Endothelial cell of umbilical vein (primary cell): ENCODE measurements around the gene NEK7. TPM values are rescaled to one million over a fixed set of nuclear protein-coding genes. Genes with fewer than 3 reads are reported as not detected.

Source experiments
- BruUV-seq: library from RNA; stranded (reverse); fragments of 400-500 nt; replicated peaks from 2 replicates; lab custom pipeline; 2021; lab: Mats Ljungman, UMichigan
- CTCF ChIA-PET: fragments of 300-600, 350-600 bp; sonication (Branson Sonifier 250); formaldehyde crosslinking; loops from one replicate; lab custom pipeline; 2021; ENCODE audit warnings: antibody characterized with exemption, inconsistent platforms; lab: Charles Lee
- POLR2A ChIA-PET: fragments of 300-600, 350-600 bp; sonication (Branson Sonifier 250); formaldehyde crosslinking; loops from one replicate; lab custom pipeline; 2021; ENCODE audit warnings: antibody characterized with exemption, inconsistent platforms; lab: Charles Lee
- DNase-seq: peaks from one replicate; pipeline ENCODE4 v3.0.0-alpha.2; 2011; ENCODE audit warnings: low read depth, low spot score
- FAIRE-seq: peaks from 2 replicates; lab custom pipeline; 2011; peaks lifted over from hg19 to GRCh38; lab: Jason Lieb, UNC
- H2AFZ ChIP-seq: 2 replicates; pipeline ENCODE4 v1.6.0; 2012; ENCODE audit warnings: low read depth, low read length, control low read depth, inconsistent platforms
- H3K27ac ChIP-seq: 2 replicates; pipeline ENCODE4 v1.5.1; 2011; ENCODE audit warnings: low read depth, mild to moderate bottlenecking, control low read depth, low read length, moderate library complexity; ENCODE audit not compliant: insufficient read depth
- H3K27me3 ChIP-seq, 2 experiments: 2 replicates each; pipeline versions ENCODE4 v1.6.0 to v1.6.1; 2011; ENCODE audit warnings: low read length in 2 of 2, mixed read lengths in 1 of 2; ENCODE audit not compliant: control insufficient read depth in 2 of 2, insufficient read depth in 2 of 2
- H3K36me3 ChIP-seq, 2 experiments: 2 replicates in 1 of 2; 3 replicates in 1 of 2; pipeline ENCODE4 v1.5.1; 2011; ENCODE audit warnings: low read length in 2 of 2, mild to moderate bottlenecking in 1 of 2, moderate library complexity in 1 of 2; ENCODE audit not compliant: control insufficient read depth in 2 of 2, insufficient read depth in 2 of 2; ENCODE audit errors: extremely low read depth in 1 of 2
- H3K4me1 ChIP-seq: 3 replicates; pipeline ENCODE4 v1.5.1; 2011; ENCODE audit warnings: mild to moderate bottlenecking, low read length; ENCODE audit not compliant: control insufficient read depth, insufficient read depth; ENCODE audit errors: extremely low read depth
- H3K4me2 ChIP-seq: 2 replicates; pipeline ENCODE4 v1.6.1; 2011; ENCODE audit warnings: low read length, control low read depth, mixed read lengths; ENCODE audit not compliant: insufficient read depth
- H3K4me3 ChIP-seq, 3 experiments: fragments of 200-600 bp in 1 of 3; sonication (generic), shearing (Covaris generic) in 1 of 3; replicated peaks in 1 of 3; 2 replicates each; pipeline ENCODE4 v1.5.1; 2011 to 2016; ENCODE audit warnings: control low read depth in 3 of 3, low read length in 3 of 3, mild to moderate bottlenecking in 2 of 3, inconsistent platforms in 1 of 3, low read depth in 1 of 3, moderate library complexity in 1 of 3; ENCODE audit not compliant: insufficient read depth in 1 of 3
- H3K79me2 ChIP-seq: 2 replicates; pipeline ENCODE4 v1.6.0; 2012; ENCODE audit warnings: low read length, inconsistent platforms; ENCODE audit not compliant: control insufficient read depth, insufficient read depth
- H3K9ac ChIP-seq: replicated peaks from 2 replicates; pipeline ENCODE3; 2011; ENCODE audit warnings: low read length, control low read depth; ENCODE audit not compliant: insufficient read depth; ENCODE audit errors: extremely low read depth
- H3K9me1 ChIP-seq: replicated peaks from 3 replicates; pipeline ENCODE4 v1.6.0; 2011; ENCODE audit warnings: mild to moderate bottlenecking, low read length; ENCODE audit not compliant: control insufficient read depth, insufficient read depth; ENCODE audit errors: extremely low read depth
- H3K9me3 ChIP-seq: replicated peaks from 2 replicates; pipeline ENCODE4 v1.5.1; 2012; ENCODE audit warnings: low read length, inconsistent platforms; ENCODE audit not compliant: control insufficient read depth, insufficient read depth
- H4K20me1 ChIP-seq: replicated peaks from 2 replicates; pipeline ENCODE3; 2011; ENCODE audit warnings: mild to moderate bottlenecking, low read length; ENCODE audit not compliant: control insufficient read depth, insufficient read depth; ENCODE audit errors: extremely low read depth
- CTCF ChIP-seq, 2 donors: IDR thresholded peaks; 1 replicate in 1 of 2; 2 replicates in 1 of 2; pipeline ENCODE4 v1.5.1; 2011; ENCODE audit warnings: low read length in 2 of 2, mild to moderate bottlenecking in 2 of 2, moderate library complexity in 2 of 2, control low read depth in 1 of 2, inconsistent platforms in 1 of 2, low read depth in 1 of 2; ENCODE audit not compliant: insufficient read depth in 1 of 2; ENCODE audit errors: extremely low read depth in 1 of 2
- FOS ChIP-seq: IDR thresholded peaks from 2 replicates; pipeline ENCODE4 v1.6.1; 2011; ENCODE audit warnings: mild to moderate bottlenecking, low read length, moderate library complexity, borderline replicate concordance; ENCODE audit not compliant: insufficient read depth
- GATA2 ChIP-seq: IDR thresholded peaks from 2 replicates; pipeline ENCODE4 v1.7.0; 2011; ENCODE audit warnings: low read depth, mild to moderate bottlenecking, moderate library complexity, mixed read lengths, low read length; ENCODE audit not compliant: insufficient read length, insufficient read depth
- MYC ChIP-seq: IDR thresholded peaks from one replicate; pipeline ENCODE4 v1.6.1; 2011; ENCODE audit warnings: mild to moderate bottlenecking, low read depth, low read length
- POLR2A ChIP-seq: IDR thresholded peaks from 2 replicates; pipeline ENCODE4 v1.6.1; 2012; ENCODE audit warnings: low read depth, mild to moderate bottlenecking, control low read depth, low read length
- POLR2AphosphoS5 ChIP-seq: IDR thresholded peaks from 2 replicates; pipeline ENCODE4 v1.6.1; 2012; ENCODE audit warnings: low read depth, mild to moderate bottlenecking, control low read depth, low read length, moderate library complexity; ENCODE audit not compliant: insufficient read depth
- dilution Hi-C: fragments of 300-500 bp; cut with MboI; formaldehyde crosslinking; loops from one replicate; pipeline ENCODE4 v1.15.0; 2019; ENCODE audit warnings: low sequenced_read_pairs; ENCODE audit not compliant: extremely low pct_ligation_motif_present
- intact Hi-C: fragments of 100-400 bp; cut with micrococcal nuclease; formaldehyde crosslinking; loops from one replicate; pipeline ENCODE4 v1.10.0; 2022
- polyA plus RNA-seq, 4 experiments: library from polyadenylated mRNA; depleted of rRNA in 3 of 4; stranded (reverse) in 3 of 4; unstranded in 1 of 4; fragments of >200 nt; gene quantifications; 2 replicates each; pipeline versions ENCODE4 v1.2.1 to v1.2.3, GENCODE V29; 2011 to 2012; ENCODE audit warnings: missing spikeins in 1 of 4
- total RNA-seq: library from RNA; stranded (reverse); gene quantifications from 2 replicates; pipeline ENCODE4 v1.2.3, GENCODE V29; 2021

Gene NEK7
- total and polyA plus RNA-seq, 2 donors (not counting 3 experiments of a cell fraction or from before 2014, with no cell fraction given) = 22.6 to 45.7 TPM

- intact Hi-C loops (loop anchor here (10.0 kb wide), 1 partner anchor 405 kb away; no protein-coding TSS in a partner anchor), dilution Hi-C loops (no loop called here)
- no peaks in the 10 kb centered on the region for H3K9me1 ChIP-seq
- no peaks in the 10 kb centered on the region for H4K20me1 ChIP-seq
- H3K4me2 ChIP-seq = no peak overlapping the region
- H3K27ac ChIP-seq = no peak overlapping the region
- H3K4me1 ChIP-seq = no peaks in the 10 kb centered on the region
- no peak for TF ChIP-seq MYC
- no peak for TF ChIP-seq CTCF (IDR thresholded peaks at IDR 0.05; ENCODE audit: extremely low read depth in 1 of 2, insufficient read depth in 1 of 2, low read depth in 1 of 2, low read length in 2 of 2)
- no peak for TF ChIP-seq POLR2A
- TF ChIP-seq FOS = no peak
- TF ChIP-seq GATA2 = no peak
- TF ChIP-seq POLR2AphosphoS5 = no peak
- BruUV-seq = no TSS peak
- H3K36me3 ChIP-seq = no peaks in the 10 kb centered on the region
- peaks cover 8% of the 10 kb centered on the region for H3K79me2 ChIP-seq
- FAIRE-seq = no peak
- DNase-seq = no peak
- H2AFZ ChIP-seq = no peak overlapping the region
- CTCF ChIA-PET = no interaction called here
- POLR2A ChIA-PET = no interaction called here
- H3K9ac ChIP-seq = no peak overlapping the region
- no peak overlapping the region for H3K4me3 ChIP-seq
- H3K9me3 ChIP-seq = no peaks in the 10 kb centered on the region
- H3K27me3 ChIP-seq = no peaks in the 10 kb centered on the region
Measured at GRCh38 chr1:198280080-198280479, 123.3 kb downstream of the NEK7 start.

DNA sequence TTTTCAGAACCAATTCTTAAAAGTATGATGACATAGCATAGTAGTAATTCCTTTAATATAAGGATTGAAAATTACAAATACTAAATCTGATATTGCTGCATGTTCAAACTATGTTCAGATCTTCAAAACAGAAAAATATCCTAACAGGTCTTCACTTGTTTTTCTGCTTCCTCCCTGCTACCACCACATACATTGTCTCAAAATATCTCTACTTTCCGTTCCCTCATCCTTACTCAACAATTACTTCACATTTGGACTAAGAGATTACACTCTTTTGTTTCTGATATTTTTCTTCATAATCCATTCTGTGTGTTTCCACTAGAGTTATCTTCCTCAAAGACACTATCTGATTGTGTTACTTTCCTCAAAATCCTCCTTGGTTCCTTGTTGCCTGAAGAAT lies 125.1 kb downstream of the NEK7 start:
- Histone ChIP-seq H3K27me3 (no peaks in the 10 kb centered on the region), H3K4me3 (no peak overlapping the region), H3K36me3 (no peaks in the 10 kb centered on the region), H3K27ac (no peak overlapping the region), H3K4me1 (no peaks in the 10 kb centered on the region), H3K9me1 (no peaks in the 10 kb centered on the region), H2AFZ (no peak overlapping the region), H3K4me2 (no peak overlapping the region), H4K20me1 (no peaks in the 10 kb centered on the region), H3K79me2 (no peaks in the 10 kb centered on the region), H3K9me3 (no peaks in the 10 kb centered on the region), H3K9ac (no peak overlapping the region)
- CTCF ChIA-PET = no interaction called here
- FAIRE-seq = no peak
- intact Hi-C loops = loop anchor here (10.0 kb wide), 1 partner anchor 403 kb away; no protein-coding TSS in a partner anchor
- POLR2A ChIA-PET = no interaction called here
- TF ChIP-seq CTCF (IDR thresholded peaks at IDR 0.05; ENCODE audit: extremely low read depth in 1 of 2, insufficient read depth in 1 of 2, low read depth in 1 of 2, low read length in 2 of 2) = no peak
- no peak for TF ChIP-seq GATA2
- BruUV-seq = no TSS peak
- dilution Hi-C loops = no loop called here
- no peak for DNase-seq
